ENCODE measurements around the gene PRLHR. TPM values are rescaled to one million over a fixed set of nuclear protein-coding genes. Genes with fewer than 3 reads are reported as not detected.

Gene PRLHR
- total and polyA plus RNA-seq, 2 of the 4 experiments (the other 2 are of a cell fraction) = not detected

GRCh38 chr10:118626953-118627352 is 31.5 kb upstream of the PRLHR start:
- no peak for TF ChIP-seq MXI1 (IDR thresholded peaks at IDR 0.05; ENCODE audit: borderline replicate concordance, low read depth, low read length)
- TF ChIP-seq BHLHE40 (IDR thresholded peaks at IDR 0.05; ENCODE audit: low read depth, low read length) = no peak
- TF ChIP-seq RAD21 (IDR thresholded peaks at IDR 0.05; ENCODE audit: low read length) = no peak
- TF ChIP-seq, protein P1, sequence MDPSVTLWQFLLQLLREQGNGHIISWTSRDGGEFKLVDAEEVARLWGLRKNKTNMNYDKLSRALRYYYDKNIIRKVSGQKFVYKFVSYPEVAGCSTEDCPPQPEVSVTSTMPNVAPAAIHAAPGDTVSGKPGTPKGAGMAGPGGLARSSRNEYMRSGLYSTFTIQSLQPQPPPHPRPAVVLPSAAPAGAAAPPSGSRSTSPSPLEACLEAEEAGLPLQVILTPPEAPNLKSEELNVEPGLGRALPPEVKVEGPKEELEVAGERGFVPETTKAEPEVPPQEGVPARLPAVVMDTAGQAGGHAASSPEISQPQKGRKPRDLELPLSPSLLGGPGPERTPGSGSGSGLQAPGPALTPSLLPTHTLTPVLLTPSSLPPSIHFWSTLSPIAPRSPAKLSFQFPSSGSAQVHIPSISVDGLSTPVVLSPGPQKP (IDR thresholded peaks at IDR 0.05; ENCODE audit: borderline replicate concordance, low read depth, low read length) = no peak
- no peak for TF ChIP-seq USF2 (IDR thresholded peaks at IDR 0.05; ENCODE audit: low read depth, low read length)
- TF ChIP-seq RFX5 (IDR thresholded peaks at IDR 0.05; ENCODE audit: low read depth, low read length) = no peak
- no peak for TF ChIP-seq SMC3 (IDR thresholded peaks at IDR 0.05; ENCODE audit: low read depth, low read length)
- no peak for TF ChIP-seq CHD1 (IDR thresholded peaks at IDR 0.05; ENCODE audit: low read depth, low read length)
- no peak for TF ChIP-seq CTCF (conservative IDR thresholded peaks at IDR 0.05; ENCODE audit: low read depth, low read length)
- no peak for TF ChIP-seq FOS (IDR thresholded peaks at IDR 0.05; ENCODE audit: low read depth, low read length)
- no peak for TF ChIP-seq CEBPB (IDR thresholded peaks at IDR 0.05; ENCODE audit: low read depth, low read length)
- no peak for TF ChIP-seq NFE2L2 (IDR thresholded peaks at IDR 0.05; ENCODE audit: low read depth, low read length)
- TF ChIP-seq MAZ (IDR thresholded peaks at IDR 0.05; ENCODE audit: borderline replicate concordance, low read depth, low read length) = no peak
- no peak for TF ChIP-seq MAFK (IDR thresholded peaks at IDR 0.05; ENCODE audit: low read depth, low read length)
- Histone ChIP-seq H3K18ac (ENCODE audit: low read depth, low read length) (no peak overlapping the region), H3K9me3 (ENCODE audit: control insufficient read depth, insufficient read depth, low read length) (no peaks in the 10 kb centered on the region), H2AFZ (replicated peaks; ENCODE audit: low read length, poor library complexity) (no peak overlapping the region), H3K27me3 (ENCODE audit: control insufficient read depth, insufficient read depth, low read length) (0 out of 2 replicates have a peak, but pooled peaks cover 1% of the 10 kb centered on the region), H3K4me1 (ENCODE audit: control insufficient read depth, insufficient read depth, low read length) (no peaks in the 10 kb centered on the region), H3K9ac (ENCODE audit: low read depth, low read length) (no peak overlapping the region), H2BK5ac (ENCODE audit: low read depth, low read length, poor library complexity, severe bottlenecking) (no peak overlapping the region), H3K14ac (replicated peaks; ENCODE audit: low read depth, low read length) (no peak overlapping the region), H4K91ac (ENCODE audit: insufficient read depth, low read depth, low read length) (no peak overlapping the region), H2AK9ac (replicated peaks; ENCODE audit: low read depth, low read length, poor library complexity) (no peak overlapping the region), H3K79me1 (ENCODE audit: low read depth in 1 of 2, low read length in 2 of 2) (no peaks in the 10 kb centered on the region), H2BK15ac (ENCODE audit: low read depth, low read length) (no peak overlapping the region), H3K4ac (ENCODE audit: low read depth, low read length) (no peak overlapping the region), H3K56ac (ENCODE audit: extremely low read depth, insufficient read depth, low read length) (no peak overlapping the region), H3K27ac (ENCODE audit: insufficient read depth, low read length) (no peak overlapping the region), H3K4me2 (ENCODE audit: low read depth, low read length) (no peak overlapping the region), H2BK20ac (ENCODE audit: low read depth, low read length) (no peak overlapping the region), H2AK5ac (ENCODE audit: low read depth, low read length) (no peak overlapping the region), H2BK120ac (ENCODE audit: low read depth, low read length) (no peak overlapping the region), H4K20me1 (ENCODE audit: insufficient read depth, low read length) (no peaks in the 10 kb centered on the region), H3K23ac (ENCODE audit: low read depth, low read length) (no peak overlapping the region), H3K4me3 (ENCODE audit: insufficient read depth, low read depth, low read length) (no peak overlapping the region), H3K9me1 (ENCODE audit: insufficient read depth, low read length) (no peaks in the 10 kb centered on the region), H3K36me3 (ENCODE audit: control insufficient read depth, insufficient read depth, low read length) (no peaks in the 10 kb centered on the region), H4K5ac (ENCODE audit: low read depth, low read length) (no peak overlapping the region), H4K8ac (ENCODE audit: low read depth in 2 of 2, low read length in 2 of 2) (no peak overlapping the region)
- 40% methylated on average over 1 of the region's 3 CpGs; no CpG with 5 or more reads in 1 of the 2 experiments for WGBS, 2 experiments (ENCODE audit: extremely low coverage in 2 of 2, insufficient read length in 1 of 2)
- DNase-seq (no peak), ATAC-seq (ENCODE audit: low read depth) (no peak)
- intact Hi-C loops (cut with micrococcal nuclease) = no loop called here
- ChIA-PET CTCF (no interaction called here), POLR2A (ENCODE audit: unreplicated experiment) (no interaction called here)
- in situ Hi-C loops (cut with MboI; ENCODE audit: low sequenced_read_pairs) = no loop called here
- dilution Hi-C loops (cut with HindIII; ENCODE audit: low sequenced_read_pairs, unreplicated experiment) = no loop called here
- no TSS peak for BruUV-seq (replicated peaks)
